ENCODE measurements around the gene C14orf119.
A peak's percentile ranks its signal among the peaks of the same experiment; 100 is the strongest.
"Not testable (repeated sequence)": the region's sequence is repeated elsewhere in the genome, so short reads cannot be mapped to it uniquely, and the experiment has no call there.

C14orf119 gene

DNA sequence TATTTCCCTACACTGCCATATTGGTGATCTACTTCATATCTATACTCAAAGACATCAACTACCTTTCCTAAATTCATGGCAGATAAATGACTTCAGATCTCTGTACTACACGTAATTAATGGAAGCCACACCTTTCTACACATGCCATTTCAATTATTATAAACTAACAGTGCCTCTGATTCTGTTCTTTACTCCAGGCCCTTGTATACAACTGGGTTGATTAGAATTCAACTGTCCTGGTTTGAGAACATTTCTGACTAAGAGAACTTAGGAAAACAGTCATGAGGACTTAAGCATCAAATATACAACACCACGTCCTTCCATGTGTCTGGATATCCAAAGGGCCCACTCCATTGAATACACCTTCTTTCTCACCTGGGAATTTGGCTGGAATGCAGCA, 2.2 kb upstream of the C14orf119 start:
- ATAC-seq (no peak), DNase-seq (no peak)
- Mint-ChIP-seq H3K27ac (no peak overlapping the region), H3K4me3 (peak overlapping the region in 1 of 2 donors; percentile 24), H3K4me1 (peaks cover 31% of the 10 kb centered on the region), H3K27me3 (no peaks in the 10 kb centered on the region), H3K9me3 (no peaks in the 10 kb centered on the region)

DNA sequence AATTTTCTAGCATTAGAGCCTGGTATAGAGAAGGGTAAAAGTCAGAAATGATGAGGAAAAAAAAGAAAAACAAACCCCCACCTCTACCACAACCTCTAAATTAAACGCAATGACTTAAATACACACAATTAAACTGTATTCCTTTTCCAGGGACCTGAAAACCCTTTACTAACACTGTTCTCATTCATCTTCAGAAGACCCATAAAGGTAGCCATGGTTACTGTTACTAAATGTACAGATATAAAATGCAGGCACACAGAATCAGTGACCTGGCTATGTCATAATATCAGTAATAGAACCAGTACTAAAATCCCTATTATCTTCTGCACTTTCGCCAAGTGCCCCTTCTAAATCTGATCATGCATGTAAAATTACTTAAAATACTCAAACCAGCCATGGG, 1.8 kb upstream of the C14orf119 start:
- ATAC-seq: no peak
- no peak overlapping the region for H3K27ac Mint-ChIP-seq
- no peaks in the 10 kb centered on the region for H3K9me3 Mint-ChIP-seq

DNA sequence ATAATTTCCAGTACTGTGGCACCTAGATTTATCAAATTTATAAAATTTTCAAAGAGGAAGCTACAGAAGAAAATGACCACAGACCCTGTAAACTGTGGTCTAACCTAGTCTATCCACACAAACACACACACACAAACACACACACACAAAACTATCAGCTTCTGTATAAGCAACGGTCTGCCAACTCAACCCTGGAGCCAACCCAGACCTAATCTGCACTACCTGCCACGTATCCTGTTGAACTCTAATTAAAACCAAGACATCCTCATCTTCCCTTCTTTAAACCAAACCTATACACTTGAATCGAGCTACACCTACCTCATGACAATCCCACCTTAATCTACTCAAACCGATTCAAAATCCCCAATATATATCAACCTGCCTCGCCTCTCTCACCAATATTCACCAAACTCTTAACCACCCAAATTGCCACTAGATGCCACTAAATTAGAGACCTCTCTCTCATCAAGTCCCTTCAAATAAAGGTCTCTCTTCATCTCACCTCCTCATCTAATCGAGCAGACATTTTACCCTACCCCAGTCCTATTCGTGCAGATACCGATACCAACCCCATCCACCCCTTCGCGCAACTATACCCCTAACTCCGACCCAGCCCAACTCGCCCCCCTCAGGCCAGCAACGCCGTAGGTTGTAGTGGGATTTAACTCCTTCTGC, 1.2 kb upstream of the C14orf119 start:
- no peak for DNase-seq
- Mint-ChIP-seq H3K4me3 (no peak overlapping the region), H3K27ac (no peak overlapping the region), H3K4me1 (peaks cover 31% of the 10 kb centered on the region), H3K27me3 (no peaks in the 10 kb centered on the region), H3K9me3 (no peaks in the 10 kb centered on the region)
- no peak for ATAC-seq

More for the DNA sequence above, 1.8 kb upstream of the C14orf119 start:
- Mint-ChIP-seq H3K27me3 (no peaks in the 10 kb centered on the region), H3K4me1 (peaks cover 31% of the 10 kb centered on the region), H3K4me3 (peak overlapping the region in 1 of 2 donors; percentile 24)
- no peak for DNase-seq

GRCh38 chr14:23094666-23095195, 574 bp upstream of the C14orf119 start, which contains the start of gene ACIN1:
Gene ACIN1, minus strand, starts transcription at chr14:23095136. Its CDS starts 24 bp downstream, at chr14:23095112.
- no peak within 1 kb of the TSS for H3K27ac Mint-ChIP-seq
- peaks cover 25% of the 10 kb centered on the region for H3K4me1 Mint-ChIP-seq
- no peak within 1 kb of the TSS for H3K4me3 Mint-ChIP-seq
- no peaks in the 10 kb centered on the region for H3K9me3 Mint-ChIP-seq
- no peaks in the 10 kb centered on the region for H3K27me3 Mint-ChIP-seq
- peak; percentile 65 for ATAC-seq
- DNase-seq: peak in 1 of 2 donors; percentile 77

GRCh38 chr14:23097786-23098185, 2.5 kb downstream of the C14orf119 start:
- DNase-seq (no peak), ATAC-seq (no peak)
- no peaks in the 10 kb centered on the region for H3K27me3 Mint-ChIP-seq
- H3K4me1 Mint-ChIP-seq: peaks cover 16% of the 10 kb centered on the region
- no peak overlapping the region for H3K4me3 Mint-ChIP-seq
- no peaks in the 10 kb centered on the region for H3K9me3 Mint-ChIP-seq
- H3K27ac Mint-ChIP-seq: no peak overlapping the region

- Mint-ChIP-seq H3K27ac (no peak overlapping the region), H3K9me3 (no peaks in the 10 kb centered on the region), H3K27me3 (no peaks in the 10 kb centered on the region), H3K4me3 (no peak overlapping the region), H3K4me1 (peaks cover 16% of the 10 kb centered on the region)
- DNase-seq (no peak), ATAC-seq (no peak)
These were observed 4.0 kb downstream of the C14orf119 start for GRCh38 chr14:23099212-23099861.

DNA sequence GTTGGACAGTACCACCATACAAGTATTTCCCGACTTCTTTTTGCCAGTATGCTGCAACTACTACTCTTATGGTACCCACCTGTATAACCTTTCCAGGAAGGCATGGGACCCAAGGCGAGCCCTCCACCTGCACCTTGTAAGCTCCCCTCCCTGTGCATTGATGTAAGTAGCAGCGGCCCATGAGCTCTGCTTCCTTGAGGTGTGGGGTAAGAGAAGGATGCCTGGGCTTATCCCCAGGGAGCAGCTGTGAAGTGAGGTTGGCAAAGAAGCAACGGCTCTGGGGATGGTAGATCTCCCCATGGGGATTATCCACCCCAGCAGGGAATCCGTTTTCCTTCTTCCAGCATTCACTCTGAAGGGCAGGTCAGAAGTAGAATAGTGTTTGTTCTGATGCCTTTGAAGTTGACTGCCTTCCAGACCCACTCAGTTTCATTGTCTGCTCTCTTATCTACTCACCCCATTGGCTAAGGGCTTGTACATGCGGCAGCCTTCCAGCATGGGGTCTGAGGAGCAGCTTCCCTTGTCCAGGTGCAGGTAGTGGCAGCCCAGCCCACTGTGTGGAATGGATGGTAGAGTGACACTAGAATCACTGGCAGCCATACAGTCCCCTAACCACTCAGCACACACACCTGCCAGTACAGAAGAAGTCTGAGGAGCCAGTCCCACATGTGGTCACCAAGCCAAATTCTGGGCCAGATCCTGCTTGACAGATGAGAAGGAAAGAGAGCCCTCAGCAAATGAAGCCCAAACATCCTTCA, 6.1 kb downstream of the C14orf119 start:
- no peaks in the 10 kb centered on the region for H3K9me3 Mint-ChIP-seq
- peaks cover 15% of the 10 kb centered on the region for H3K4me1 Mint-ChIP-seq
- DNase-seq (no peak), ATAC-seq (no peak)
- H3K27ac Mint-ChIP-seq: peak overlapping the region in 1 of 2 donors; percentile 49
- H3K4me3 Mint-ChIP-seq: no peak overlapping the region
- H3K27me3 Mint-ChIP-seq: no peaks in the 10 kb centered on the region

- no peak for ATAC-seq
- H3K4me3 Mint-ChIP-seq: no peak overlapping the region
- no peaks in the 10 kb centered on the region for H3K9me3 Mint-ChIP-seq
- DNase-seq: no peak
- H3K4me1 Mint-ChIP-seq: peaks cover 8% of the 10 kb centered on the region
- no peak overlapping the region for H3K27ac Mint-ChIP-seq
- H3K27me3 Mint-ChIP-seq: no peaks in the 10 kb centered on the region
These were observed 6.8 kb downstream of the C14orf119 start for GRCh38 chr14:23101986-23102625.

- Mint-ChIP-seq H3K27me3 (no peaks in the 10 kb centered on the region), H3K4me1 (peaks cover under 1% of the 10 kb centered on the region), H3K9me3 (no peaks in the 10 kb centered on the region), H3K4me3 (no peak overlapping the region), H3K27ac (no peak overlapping the region)
- ATAC-seq: no peak
- no peak for DNase-seq
These were observed 7.5 kb downstream of the C14orf119 start for GRCh38 chr14:23102801-23103200.

DNA sequence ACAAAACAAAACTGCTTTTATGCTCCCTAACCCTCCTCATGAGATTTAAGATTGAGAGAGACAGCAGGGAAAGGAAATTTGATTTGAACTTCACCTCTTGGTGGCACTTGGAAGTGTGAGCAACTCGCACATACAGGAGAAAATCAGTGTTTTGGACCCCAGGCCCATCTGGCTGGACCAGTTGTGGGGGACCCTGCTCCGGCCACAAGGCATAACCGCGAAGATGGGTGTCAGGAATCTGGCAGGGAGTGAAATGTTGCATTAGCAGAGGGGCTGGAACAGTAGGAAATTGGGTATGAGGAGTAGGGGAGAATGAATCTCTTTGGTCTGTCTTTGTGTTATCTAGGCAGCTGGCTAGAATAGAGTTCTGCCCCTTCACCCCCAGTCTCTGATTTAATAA, 8.3 kb downstream of the C14orf119 start:
- ATAC-seq (no peak), DNase-seq (no peak)
- Mint-ChIP-seq H3K27ac (no peak overlapping the region), H3K9me3 (no peaks in the 10 kb centered on the region), H3K4me3 (no peak overlapping the region), H3K4me1 (no peaks in the 10 kb centered on the region), H3K27me3 (no peaks in the 10 kb centered on the region)

GRCh38 chr14:23104070-23104590, 8.8 kb downstream of the C14orf119 start:
- Mint-ChIP-seq H3K27ac (no peak overlapping the region), H3K9me3 (no peaks in the 10 kb centered on the region), H3K27me3 (no peaks in the 10 kb centered on the region), H3K4me1 (no peaks in the 10 kb centered on the region), H3K4me3 (no peak overlapping the region)
- ATAC-seq: no peak
- DNase-seq: no peak

GRCh38 chr14:23104591-23105347, 9.5 kb downstream of the C14orf119 start, which contains the start of gene CIROP:
Gene CIROP, minus strand, starts transcription at chr14:23104989. Its CDS starts 69 bp downstream, at chr14:23104920.
- H3K4me1 Mint-ChIP-seq: no peaks in the 10 kb centered on the region
- H3K27ac Mint-ChIP-seq: no peak within 1 kb of the TSS
- no peak for ATAC-seq
- H3K27me3 Mint-ChIP-seq: no peaks in the 10 kb centered on the region
- H3K9me3 Mint-ChIP-seq: no peaks in the 10 kb centered on the region
- no peak for DNase-seq
- H3K4me3 Mint-ChIP-seq: no peak within 1 kb of the TSS

GRCh38 chr14:23105348-23105824, 10.1 kb downstream of the C14orf119 start:
- no peaks in the 10 kb centered on the region for H3K4me1 Mint-ChIP-seq
- no peaks in the 10 kb centered on the region for H3K27me3 Mint-ChIP-seq
- H3K27ac Mint-ChIP-seq: no peak overlapping the region
- no peak for ATAC-seq
- DNase-seq: no peak
- no peak overlapping the region for H3K4me3 Mint-ChIP-seq
- H3K9me3 Mint-ChIP-seq: no peaks in the 10 kb centered on the region

GRCh38 chr14:23106747-23107045, 11.4 kb downstream of the C14orf119 start:
- H3K4me3 Mint-ChIP-seq: no peak overlapping the region
- no peaks in the 10 kb centered on the region for H3K9me3 Mint-ChIP-seq
- ATAC-seq: no peak
- DNase-seq: no peak
- H3K27ac Mint-ChIP-seq: no peak overlapping the region
- H3K4me1 Mint-ChIP-seq: no peaks in the 10 kb centered on the region
- no peaks in the 10 kb centered on the region for H3K27me3 Mint-ChIP-seq

DNA sequence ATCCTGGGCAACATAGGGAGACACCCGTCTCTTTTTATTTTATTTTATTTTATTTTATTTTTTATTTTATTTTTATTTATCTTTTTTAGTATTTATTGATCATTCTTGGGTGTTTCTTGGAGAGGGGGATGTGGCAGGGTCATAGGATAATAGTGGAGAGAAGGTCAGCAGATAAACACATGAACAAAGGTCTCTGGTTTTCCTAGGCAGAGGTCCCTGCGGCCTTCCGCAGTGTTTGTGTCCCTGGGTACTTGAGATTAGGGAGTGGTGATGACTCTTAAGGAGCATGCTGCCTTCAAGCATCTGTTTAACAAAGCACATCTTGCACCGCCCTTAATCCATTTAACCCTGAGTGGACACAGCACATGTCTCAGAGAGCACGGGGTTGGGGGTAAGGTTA, 12.3 kb downstream of the C14orf119 start:
- not testable (repeated sequence) for ATAC-seq, H3K9me3 Mint-ChIP-seq, H3K27me3 Mint-ChIP-seq, H3K27ac Mint-ChIP-seq, DNase-seq, H3K4me1 Mint-ChIP-seq, H3K4me3 Mint-ChIP-seq

Data from stimulated activated naive CD8-positive, alpha-beta T cell treated with anti-CD3 and anti-CD28 coated beads, Interleukin-15, amount 100 ng/mL, for 72 hours (primary cell).